HG03064 (cell line): ENCODE data around the gene SH3GL3.

Experiments used
- ATAC-seq: cut with Tn5 transposase; IDR thresholded peaks from one replicate; pipeline ENCODE4 v1.9.1; 2021; ENCODE audit warnings: low read depth; ENCODE audit not compliant: unreplicated experiment

The SH3GL3 gene

GRCh38 chr15:83503595-83504364 is 56.6 kb downstream of the SH3GL3 start:
- ATAC-seq, result no peak

GRCh38 chr15:83504365-83504764 is 57.2 kb downstream of the SH3GL3 start:
- no peak for ATAC-seq

GRCh38 chr15:83510001-83510400 is 62.9 kb downstream of the SH3GL3 start:
- no peak for ATAC-seq

- ATAC-seq, result no peak
Measured at GRCh38 chr15:83512459-83512858, 65.3 kb downstream of the SH3GL3 start.

GRCh38 chr15:83514584-83514983 is 67.4 kb downstream of the SH3GL3 start:
- ATAC-seq, result no peak

GRCh38 chr15:83515164-83515563 is 68.0 kb downstream of the SH3GL3 start:
- ATAC-seq, result no peak

- no peak for ATAC-seq
Measured at GRCh38 chr15:83516935-83517334, 69.8 kb downstream of the SH3GL3 start.

- ATAC-seq, result no peak
Measured at GRCh38 chr15:83526319-83526718, 79.2 kb downstream of the SH3GL3 start.

GRCh38 chr15:83533410-83533962 is 86.3 kb downstream of the SH3GL3 start:
- ATAC-seq, result no peak

- ATAC-seq, result no peak
Measured at GRCh38 chr15:83537606-83538005, 90.5 kb downstream of the SH3GL3 start.

- no peak for ATAC-seq
Measured at GRCh38 chr15:83538682-83539081, 91.5 kb downstream of the SH3GL3 start.

- ATAC-seq, result no peak
Measured at GRCh38 chr15:83545804-83546511, 98.8 kb downstream of the SH3GL3 start.

GRCh38 chr15:83546512-83546888 is 99.4 kb downstream of the SH3GL3 start:
- no peak for ATAC-seq

GRCh38 chr15:83547168-83547567 is 100.0 kb downstream of the SH3GL3 start:
- ATAC-seq, result no peak

- no peak for ATAC-seq
Measured at GRCh38 chr15:83549623-83550022, 102.5 kb downstream of the SH3GL3 start.

- no peak for ATAC-seq
Measured at GRCh38 chr15:83554558-83554957, 107.4 kb downstream of the SH3GL3 start.

- ATAC-seq, result no peak
Measured at GRCh38 chr15:83555383-83555782, 108.2 kb downstream of the SH3GL3 start.

- ATAC-seq, result no peak
Measured at GRCh38 chr15:83556068-83556467, 108.9 kb downstream of the SH3GL3 start.

- no peak for ATAC-seq
Measured at GRCh38 chr15:83556754-83557153, 109.6 kb downstream of the SH3GL3 start.

- no peak for ATAC-seq
Measured at GRCh38 chr15:83558146-83558545, 111.0 kb downstream of the SH3GL3 start.

GRCh38 chr15:83559310-83559966 is 112.3 kb downstream of the SH3GL3 start:
- ATAC-seq, result no peak
